GM13977 (cell line): ENCODE measurements around the gene STK33.

Experiments
- DNase-seq: peaks from one replicate; pipeline ENCODE4 v3.0.0; 2012; ENCODE audit warnings: low spot score
- CTCF ChIP-seq: IDR thresholded peaks from 2 replicates; pipeline ENCODE4 v1.5.1; 2012; ENCODE audit warnings: mild to moderate bottlenecking, control low read depth; ENCODE audit not compliant: insufficient read depth; ENCODE audit errors: extremely low read depth, missing control alignments
- in situ Hi-C: fragments of 300-500 bp; cut with MboI; formaldehyde crosslinking; loops from one replicate; pipeline ENCODE4 v1.12.0; 2022; ENCODE audit warnings: low sequenced_read_pairs, low pct_unique_long_range_greater_than_20kb, mixed read lengths, inconsistent platforms; ENCODE audit not compliant: unreplicated experiment

STK33 gene

GRCh38 chr11:8541448-8541847 lies 52.6 kb downstream of the STK33 start:
- in situ Hi-C loops: no loop called here
- DNase-seq: no peak

GRCh38 chr11:8533332-8533731 lies 60.7 kb downstream of the STK33 start:
- DNase-seq: peak; percentile 51
- in situ Hi-C loops: no loop called here
- TF ChIP-seq CTCF: peak; percentile 28

More at GRCh38 chr11:8541448-8541847, 52.6 kb downstream of the STK33 start:
- no peak for TF ChIP-seq CTCF

DNA sequence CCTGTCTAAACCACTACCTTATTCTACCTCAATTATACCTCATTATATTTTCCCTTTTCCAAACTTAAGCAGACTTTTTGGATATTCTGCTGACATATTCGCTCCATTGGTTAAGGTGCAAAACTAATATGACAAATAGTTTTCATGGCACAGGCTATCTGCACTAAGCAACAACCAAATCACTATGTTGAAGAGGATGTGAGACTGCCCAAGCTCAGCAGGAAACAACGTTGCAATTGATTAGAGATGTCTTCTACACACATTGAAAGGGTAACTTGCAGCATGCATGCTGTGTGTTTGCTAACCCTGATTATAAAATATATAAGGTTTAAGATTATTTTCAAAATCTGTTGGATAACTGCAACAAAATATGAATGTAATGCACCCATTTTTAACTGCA lies 61.6 kb downstream of the STK33 start:
- DNase-seq: peak; percentile 47
- in situ Hi-C loops: no loop called here
- no peak for TF ChIP-seq CTCF

- TF ChIP-seq CTCF: no peak
- DNase-seq: peak; percentile 57
- in situ Hi-C loops: no loop called here
Measured at GRCh38 chr11:8531982-8532381, 62.0 kb downstream of the STK33 start.

DNA sequence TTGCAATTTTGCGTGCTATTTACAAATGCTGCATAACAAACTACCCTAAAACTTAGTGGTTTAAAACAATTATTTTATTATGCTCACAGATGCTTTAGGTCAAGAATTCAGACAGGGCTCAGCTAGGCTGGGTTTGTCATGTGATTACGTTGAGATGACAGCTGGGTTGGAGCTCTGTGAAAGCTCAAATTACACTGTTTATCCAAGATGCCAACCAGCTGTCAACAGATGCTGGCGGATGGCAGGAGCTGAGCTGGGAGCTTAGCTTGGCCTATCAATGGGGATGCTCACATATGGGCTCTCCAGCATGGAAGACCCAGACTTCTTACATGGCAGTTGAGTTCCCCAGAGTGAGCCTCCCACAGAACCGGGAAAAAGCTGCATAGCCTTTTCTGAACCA lies 62.7 kb downstream of the STK33 start:
- DNase-seq: no peak
- in situ Hi-C loops: no loop called here
- no peak for TF ChIP-seq CTCF

DNA sequence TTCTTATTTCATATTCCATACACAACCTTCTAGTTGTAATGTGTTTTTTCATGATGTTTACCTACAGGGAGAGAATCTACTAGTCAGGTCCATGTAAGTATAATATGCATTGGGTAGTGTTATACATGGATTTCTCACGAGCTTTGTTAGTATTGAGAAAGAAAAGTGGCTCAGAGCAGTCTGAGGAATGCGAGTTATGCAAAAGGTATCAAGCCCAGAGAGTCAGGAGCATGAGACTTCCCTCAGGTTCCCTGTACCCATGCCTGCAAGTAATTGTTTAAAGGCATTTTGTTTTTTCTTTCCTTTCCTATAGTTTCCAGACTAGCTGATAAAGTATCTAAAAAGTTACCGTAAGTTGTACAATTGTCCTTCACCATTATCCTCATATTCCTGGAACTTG lies 66.1 kb downstream of the STK33 start:
- in situ Hi-C loops: no loop called here
- DNase-seq: no peak
- no peak for TF ChIP-seq CTCF

- no peak for DNase-seq
- in situ Hi-C loops: no loop called here
- no peak for TF ChIP-seq CTCF
Measured at GRCh38 chr11:8523396-8523795, 70.6 kb downstream of the STK33 start.
